IPS-18c (cell line): Measurements from ENCODE around the gene DNAJC4.

Experiments used
- H3K4me3 ChIP-seq: 2 replicates; pipeline ENCODE4 v1.7.0; 2013; ENCODE audit warnings: low read depth, mild to moderate bottlenecking, low read length, moderate library complexity; ENCODE audit not compliant: insufficient read depth
- H3K9me3 ChIP-seq: one replicate; pipeline ENCODE4 v1.6.1; 2013; ENCODE audit warnings: mild to moderate bottlenecking, low read length, moderate library complexity; ENCODE audit not compliant: control insufficient read depth, insufficient read depth

The DNAJC4 gene

GRCh38 chr11:64260147-64260708 is 29.9 kb downstream of the DNAJC4 start:
- no peaks in the 10 kb centered on the region for H3K9me3 ChIP-seq
- H3K4me3 ChIP-seq, result no peak overlapping the region

- H3K9me3 ChIP-seq, result no peaks in the 10 kb centered on the region
- no peak overlapping the region for H3K4me3 ChIP-seq
Observed at GRCh38 chr11:64261556-64262080, 31.3 kb downstream of the DNAJC4 start.

DNA sequence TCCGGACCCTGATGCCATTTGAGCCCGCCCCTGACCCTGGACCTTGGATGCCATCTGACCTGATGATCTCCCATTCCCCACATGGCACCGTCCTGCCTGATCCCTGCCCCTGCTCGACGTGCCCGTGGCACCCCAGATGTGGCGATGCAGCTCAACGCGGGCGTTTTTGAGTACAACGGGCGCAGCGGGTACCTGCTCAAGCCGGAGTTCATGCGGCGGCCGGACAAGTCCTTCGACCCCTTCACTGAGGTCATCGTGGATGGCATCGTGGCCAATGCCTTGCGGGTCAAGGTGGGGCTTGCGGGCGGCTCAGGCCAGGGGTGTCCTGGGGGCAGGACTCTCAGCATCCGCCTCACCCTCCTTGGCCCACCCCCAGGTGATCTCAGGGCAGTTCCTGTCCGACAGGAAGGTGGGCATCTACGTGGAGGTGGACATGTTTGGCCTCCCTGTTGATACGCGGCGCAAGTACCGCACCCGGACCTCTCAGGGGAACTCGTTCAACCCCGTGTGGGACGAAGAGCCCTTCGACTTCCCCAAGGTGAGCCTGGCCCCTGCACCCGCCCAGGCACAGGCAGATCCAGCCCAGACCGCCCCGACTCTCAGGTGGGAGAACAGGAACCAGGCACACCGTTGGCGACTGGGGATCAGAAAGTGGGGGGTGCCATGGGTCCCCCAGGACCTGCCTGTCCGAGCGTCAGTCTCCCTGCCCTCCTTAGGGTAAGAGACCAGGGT is 32.1 kb downstream of the DNAJC4 start:
- Histone ChIP-seq H3K9me3 (no peaks in the 10 kb centered on the region), H3K4me3 (no peak overlapping the region)

DNA sequence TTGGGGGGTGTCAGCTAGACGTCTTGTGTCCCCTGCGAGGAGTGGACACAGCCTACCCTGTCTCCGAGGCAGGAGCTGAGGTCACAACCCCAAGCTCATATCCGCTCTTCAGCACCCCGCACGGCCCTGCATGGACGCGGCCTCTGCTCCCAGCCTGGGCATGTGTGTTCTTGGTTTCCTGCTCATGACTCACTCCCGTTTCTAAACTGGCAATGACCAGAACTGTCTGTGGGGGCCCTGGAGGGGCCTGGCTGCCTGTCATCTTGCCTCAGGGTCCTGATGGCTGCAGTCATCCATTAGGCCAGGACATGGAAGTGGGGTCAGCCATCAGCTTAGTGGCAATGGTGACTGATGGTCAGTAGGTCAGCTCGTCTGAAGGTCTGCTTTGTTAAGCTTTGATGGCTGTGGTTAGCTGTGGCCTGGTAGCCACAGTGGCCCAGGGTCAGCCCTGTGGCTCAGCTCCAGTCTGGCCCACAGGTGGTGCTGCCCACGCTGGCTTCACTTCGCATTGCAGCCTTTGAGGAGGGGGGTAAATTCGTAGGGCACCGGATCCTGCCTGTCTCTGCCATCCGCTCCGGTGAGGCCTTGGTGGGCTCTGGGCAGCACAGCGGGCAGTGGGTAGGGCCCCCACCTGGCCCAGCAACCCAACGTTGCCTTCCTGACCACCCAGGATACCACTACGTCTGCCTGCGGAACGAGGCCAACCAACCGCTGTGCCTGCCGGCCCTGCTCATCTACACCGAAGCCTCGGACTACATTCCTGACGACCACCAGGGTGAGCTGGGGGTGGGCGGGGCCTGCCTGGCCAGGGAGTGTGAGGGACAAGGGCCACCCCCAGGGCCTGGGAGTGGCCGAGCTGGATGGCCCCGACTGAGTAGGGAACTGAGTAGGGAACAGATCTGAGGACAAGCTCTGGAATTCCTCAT is 32.9 kb downstream of the DNAJC4 start:
- no peak overlapping the region for H3K4me3 ChIP-seq
- H3K9me3 ChIP-seq, result no peaks in the 10 kb centered on the region

DNA sequence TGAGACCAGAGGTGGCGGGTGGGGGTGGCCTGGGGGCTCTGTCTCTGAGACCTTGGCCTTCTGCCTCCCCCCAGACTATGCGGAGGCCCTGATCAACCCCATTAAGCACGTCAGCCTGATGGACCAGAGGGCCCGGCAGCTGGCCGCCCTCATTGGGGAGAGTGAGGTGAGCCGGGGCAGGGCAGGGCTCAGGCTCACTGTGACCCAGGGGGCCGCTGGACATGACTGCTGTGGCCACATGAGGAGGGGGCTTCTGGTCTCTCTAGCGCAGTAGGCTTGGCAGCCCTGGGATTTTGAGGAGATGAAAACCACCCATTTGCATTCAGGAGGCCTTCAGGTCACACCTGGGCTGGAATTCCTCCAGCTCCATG is 33.6 kb downstream of the DNAJC4 start:
- no peak overlapping the region for H3K4me3 ChIP-seq
- no peaks in the 10 kb centered on the region for H3K9me3 ChIP-seq

- H3K9me3 ChIP-seq, result no peaks in the 10 kb centered on the region
- H3K4me3 ChIP-seq, result no peak overlapping the region
Observed at GRCh38 chr11:64264371-64264852, 34.1 kb downstream of the DNAJC4 start.

DNA sequence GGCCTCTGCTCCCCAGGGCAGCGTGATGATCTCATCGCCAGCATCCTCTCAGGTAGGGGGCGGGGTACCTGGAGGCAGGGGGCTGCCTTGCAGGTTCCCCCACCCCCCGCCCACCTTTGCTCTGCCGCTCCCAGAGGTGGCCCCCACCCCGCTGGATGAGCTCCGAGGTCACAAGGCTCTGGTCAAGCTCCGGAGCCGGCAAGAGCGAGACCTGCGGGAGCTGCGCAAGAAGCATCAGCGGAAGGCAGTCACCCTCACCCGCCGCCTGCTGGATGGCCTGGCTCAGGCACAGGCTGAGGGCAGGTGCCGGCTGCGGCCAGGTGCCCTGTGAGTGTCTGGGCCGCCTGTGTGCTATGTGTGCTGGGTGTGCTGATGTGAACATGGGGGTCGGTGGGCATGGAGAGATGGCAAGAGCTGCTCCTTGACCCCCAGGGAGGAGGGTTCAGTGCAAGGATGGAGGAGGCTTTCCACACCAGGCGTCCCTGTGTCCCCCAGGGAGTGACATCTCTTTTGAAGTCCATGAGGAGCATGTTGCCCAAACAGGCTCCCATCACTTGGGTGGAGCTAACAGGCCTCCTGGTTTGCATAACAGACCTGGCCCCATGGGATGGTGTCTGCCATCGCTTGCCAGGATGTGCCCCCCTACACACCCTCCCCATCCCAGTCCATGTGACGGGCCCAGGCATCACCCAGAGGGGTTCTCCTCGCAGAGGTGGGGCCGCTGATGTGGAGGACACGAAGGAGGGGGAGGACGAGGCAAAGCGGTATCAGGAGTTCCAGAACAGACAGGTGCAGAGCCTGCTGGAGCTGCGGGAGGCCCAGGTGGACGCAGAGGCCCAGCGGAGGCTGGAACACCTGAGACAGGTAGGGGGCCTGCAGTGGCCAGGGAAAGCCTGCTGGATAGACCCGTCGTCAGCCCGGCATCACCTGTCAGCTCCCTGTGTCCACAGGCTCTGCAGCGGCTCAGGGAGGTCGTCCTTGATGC is 35.1 kb downstream of the DNAJC4 start:
- Histone ChIP-seq H3K4me3 (no peak overlapping the region), H3K9me3 (no peaks in the 10 kb centered on the region)

- H3K4me3 ChIP-seq, result no peak overlapping the region
- no peaks in the 10 kb centered on the region for H3K9me3 ChIP-seq
Observed at GRCh38 chr11:64266339-64266738, 36.0 kb downstream of the DNAJC4 start.

DNA sequence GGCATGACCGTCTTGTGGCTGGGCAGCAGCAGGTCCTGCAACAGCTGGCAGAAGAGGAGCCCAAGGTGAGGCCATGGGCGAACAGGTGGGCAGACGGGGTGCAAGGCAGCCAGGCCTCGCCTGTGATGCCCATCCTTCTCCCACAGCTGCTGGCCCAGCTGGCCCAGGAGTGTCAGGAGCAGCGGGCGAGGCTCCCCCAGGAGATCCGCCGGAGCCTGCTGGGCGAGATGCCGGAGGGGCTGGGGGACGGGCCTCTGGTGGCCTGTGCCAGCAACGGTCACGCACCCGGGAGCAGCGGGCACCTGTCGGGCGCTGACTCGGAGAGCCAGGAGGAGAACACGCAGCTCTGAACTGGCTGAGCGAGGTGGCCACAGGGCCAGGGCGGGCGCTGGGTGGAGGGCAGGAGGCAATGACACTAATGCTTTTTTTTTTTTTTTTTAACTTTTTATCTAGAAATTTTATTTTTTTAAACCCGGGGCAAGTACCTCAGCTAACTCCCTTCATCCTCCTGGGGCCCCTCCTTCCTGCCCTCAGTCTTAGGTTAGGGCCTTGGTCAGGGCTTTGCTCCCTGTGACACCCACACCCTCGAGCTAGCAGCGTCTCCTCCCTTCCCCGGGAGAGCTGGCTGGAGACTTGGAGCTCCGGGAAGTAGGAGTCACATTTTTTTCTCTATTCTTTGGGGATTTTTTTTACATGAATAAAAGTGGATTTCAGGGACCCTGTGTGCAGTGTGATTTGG is 37.0 kb downstream of the DNAJC4 start:
- no peaks in the 10 kb centered on the region for H3K9me3 ChIP-seq
- H3K4me3 ChIP-seq, result no peak overlapping the region

DNA sequence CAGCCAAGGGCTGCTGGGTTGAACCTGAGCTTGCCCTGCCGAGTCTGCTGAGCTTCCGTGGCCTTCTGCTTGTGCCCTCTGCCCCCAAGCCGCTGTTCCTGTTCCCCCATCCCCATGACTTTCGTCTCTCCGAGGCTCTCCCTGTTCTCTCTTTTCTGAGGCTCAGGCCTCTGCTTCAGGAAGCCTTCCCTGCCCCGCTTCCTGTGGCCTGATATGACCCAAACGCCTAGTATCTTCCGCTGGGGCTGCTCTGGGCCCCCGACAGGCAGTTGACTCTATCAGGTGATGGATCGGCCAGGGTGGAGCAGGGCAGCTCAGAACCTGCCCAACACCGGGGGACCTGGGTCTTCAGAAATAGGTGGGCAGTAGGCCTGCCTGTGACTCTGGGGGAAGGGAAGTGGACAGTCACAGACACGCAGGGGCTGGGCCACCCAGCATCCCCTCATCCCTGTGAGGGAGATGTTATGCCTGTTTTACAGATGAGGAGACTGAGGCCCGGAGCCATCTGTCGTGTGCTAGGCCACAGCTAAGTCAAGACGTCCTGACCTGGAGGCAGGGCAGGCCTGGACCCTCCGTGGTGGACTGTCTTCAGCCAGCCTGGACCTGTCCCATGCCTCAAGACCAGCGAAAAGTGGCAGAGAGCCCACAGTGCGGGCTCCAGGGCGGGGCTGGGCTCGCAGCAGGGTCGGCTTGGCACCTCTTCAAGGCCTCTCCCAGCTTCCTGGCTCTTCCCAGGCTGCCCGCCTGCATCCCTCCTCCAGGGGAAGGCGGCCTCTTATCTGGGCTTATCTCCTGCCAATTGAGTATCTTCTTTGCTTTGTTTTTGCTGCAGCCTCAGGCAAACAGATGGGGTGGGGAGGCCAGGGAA is 37.9 kb downstream of the DNAJC4 start:
- H3K4me3 ChIP-seq, result peak overlapping the region; percentile 87
- no peaks in the 10 kb centered on the region for H3K9me3 ChIP-seq

- Histone ChIP-seq H3K4me3 (peak overlapping the region; percentile 87), H3K9me3 (no peaks in the 10 kb centered on the region)
Observed at GRCh38 chr11:64268893-64269539, 38.7 kb downstream of the DNAJC4 start.

DNA sequence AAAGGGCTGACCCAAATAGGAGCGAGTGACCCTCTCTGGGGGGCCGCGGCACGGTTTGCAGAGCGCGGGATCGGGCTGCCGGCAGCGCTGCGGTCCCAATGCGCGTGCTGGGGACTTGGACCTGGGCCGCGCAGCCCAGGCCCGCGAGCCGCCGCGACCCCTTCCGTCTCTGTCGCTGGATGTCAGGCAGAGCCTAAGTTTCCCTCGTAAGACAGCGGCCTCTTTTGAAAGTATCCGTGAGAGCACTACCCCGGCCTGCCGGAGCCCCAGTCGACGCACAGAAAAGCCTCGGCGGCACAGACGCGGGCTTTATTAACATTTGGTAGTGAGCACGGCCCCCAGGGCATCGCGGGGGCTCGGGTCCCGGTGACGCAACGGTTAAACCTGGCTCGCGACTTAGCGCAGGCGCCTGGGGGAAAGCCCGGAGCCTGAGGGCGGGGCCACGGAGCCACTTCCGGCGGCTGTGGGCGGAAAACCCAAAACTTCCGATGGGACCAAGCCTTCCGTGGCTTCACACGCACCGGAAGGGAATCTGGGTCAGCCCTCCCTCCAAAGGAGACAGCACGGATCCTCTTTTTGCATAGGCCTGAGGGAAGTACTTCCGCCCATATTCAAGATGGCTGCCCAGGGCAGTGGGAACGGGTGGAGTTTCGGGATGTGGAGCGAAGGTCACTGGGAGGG is 39.3 kb downstream of the DNAJC4 start:
- no peaks in the 10 kb centered on the region for H3K9me3 ChIP-seq
- H3K4me3 ChIP-seq, result peak overlapping the region; percentile 87

DNA sequence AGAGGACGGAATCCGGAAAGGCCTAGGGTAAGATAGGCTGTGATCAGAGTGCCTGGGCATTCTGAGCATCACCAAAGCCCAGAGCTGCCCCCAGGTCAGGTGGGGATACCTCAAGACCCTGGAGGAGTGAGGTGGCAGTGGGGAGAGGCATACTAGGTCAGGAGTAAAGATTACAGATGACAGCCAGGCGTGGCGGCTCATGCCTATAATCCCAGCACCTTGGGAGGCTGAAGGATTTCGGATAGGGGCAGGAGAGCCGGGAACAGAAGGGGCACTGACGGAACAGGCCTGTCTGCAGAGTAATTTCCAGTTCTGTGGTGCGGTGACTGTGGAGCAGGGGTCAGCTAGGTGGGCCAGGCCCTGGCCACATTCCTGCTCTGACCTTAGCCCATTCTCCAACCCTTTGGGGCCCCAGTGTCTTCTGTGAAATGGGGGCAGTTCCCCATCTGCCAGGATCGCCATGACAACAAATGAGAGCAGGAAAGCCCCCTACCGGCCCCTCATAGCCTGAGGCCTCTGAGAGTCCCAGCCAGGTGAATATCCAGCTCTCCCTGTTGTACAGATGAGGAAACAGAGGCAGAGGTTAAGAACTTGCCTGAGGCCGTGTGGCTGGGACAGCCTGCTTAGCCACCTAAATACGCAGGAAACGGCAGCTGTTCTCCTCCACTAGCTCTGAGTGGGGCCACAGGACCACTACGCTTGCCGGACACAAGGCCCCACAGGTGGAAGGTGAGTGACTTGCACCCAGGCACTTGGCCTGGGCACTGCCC is 44.9 kb downstream of the DNAJC4 start:
- no peaks in the 10 kb centered on the region for H3K9me3 ChIP-seq
- H3K4me3 ChIP-seq, result no peak overlapping the region

GRCh38 chr11:64275841-64276240 is 45.5 kb downstream of the DNAJC4 start:
- no peaks in the 10 kb centered on the region for H3K9me3 ChIP-seq
- H3K4me3 ChIP-seq, result no peak overlapping the region
